NCI-H2171 treated with DMSO at 0.1 percent for 48 hours (cell line): Measurements from ENCODE around the gene TBC1D16.
"Not testable (repeated sequence)": the region's sequence is repeated elsewhere in the genome, so short reads cannot be mapped to it uniquely, and the experiment has no call there.

Source experiments
- DNase-seq: peaks from one replicate; lab custom pipeline; 2025; lab: John Stamatoyannopoulos, UW

Gene TBC1D16

GRCh38 chr17:79913896-79914812 is 121.5 kb downstream of the TBC1D16 start:
- DNase-seq: no peak

- no peak for DNase-seq
These were observed 122.2 kb downstream of the TBC1D16 start for GRCh38 chr17:79913451-79913850.

GRCh38 chr17:79912552-79913330 is 122.9 kb downstream of the TBC1D16 start:
- no peak for DNase-seq

DNA sequence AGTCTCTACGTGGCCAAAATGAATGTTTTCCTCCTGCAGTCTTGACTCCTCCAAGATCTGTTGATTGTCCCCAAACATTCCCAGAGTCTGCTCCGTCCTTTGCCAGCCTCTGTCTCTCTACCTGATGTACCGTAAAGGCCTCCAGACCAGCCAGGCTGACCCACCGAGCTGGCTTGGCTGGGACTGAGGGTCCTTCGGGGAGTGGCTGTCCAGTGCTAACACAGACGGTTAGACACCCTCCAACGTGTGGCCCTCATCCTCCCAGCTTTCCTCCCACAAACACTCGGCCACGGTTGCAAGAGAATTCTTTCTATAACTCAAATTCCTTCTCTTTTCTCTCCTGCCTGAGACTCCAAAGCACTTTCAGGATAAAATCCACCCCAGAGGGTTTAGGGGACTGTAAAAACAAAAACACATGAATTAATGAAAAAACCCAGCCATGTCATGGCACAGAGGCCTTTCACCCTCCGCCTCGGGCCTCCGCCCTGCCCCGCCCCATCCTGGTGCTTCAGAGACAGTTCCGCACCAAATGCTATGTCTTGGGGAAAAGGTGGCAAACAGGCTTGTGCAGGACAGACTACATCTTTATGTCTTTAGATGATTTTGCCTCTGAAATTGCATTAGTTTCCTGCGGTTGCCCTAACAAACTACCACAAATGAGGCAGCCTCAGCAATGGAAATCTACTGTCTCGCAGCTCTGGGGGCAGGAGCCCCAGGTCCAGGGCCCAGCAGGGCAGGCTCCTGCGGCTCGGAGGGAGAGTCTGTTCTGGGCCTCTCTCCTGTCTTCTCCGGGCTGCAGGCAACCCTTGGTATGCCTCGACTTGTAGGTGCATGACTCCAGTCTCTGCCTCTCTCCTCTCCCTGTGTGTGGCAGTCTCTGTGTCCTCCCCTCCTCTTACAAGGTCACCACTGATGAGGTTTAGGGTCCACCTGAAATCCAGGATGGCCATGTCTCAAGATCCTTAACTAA is 124.0 kb downstream of the TBC1D16 start:
- DNase-seq: no peak

- DNase-seq: no peak
These were observed 124.7 kb downstream of the TBC1D16 start for GRCh38 chr17:79910985-79911361.

GRCh38 chr17:79909121-79909520 is 126.6 kb downstream of the TBC1D16 start:
- DNase-seq: no peak

- no peak for DNase-seq
These were observed 127.8 kb downstream of the TBC1D16 start for GRCh38 chr17:79907850-79908249.

DNA sequence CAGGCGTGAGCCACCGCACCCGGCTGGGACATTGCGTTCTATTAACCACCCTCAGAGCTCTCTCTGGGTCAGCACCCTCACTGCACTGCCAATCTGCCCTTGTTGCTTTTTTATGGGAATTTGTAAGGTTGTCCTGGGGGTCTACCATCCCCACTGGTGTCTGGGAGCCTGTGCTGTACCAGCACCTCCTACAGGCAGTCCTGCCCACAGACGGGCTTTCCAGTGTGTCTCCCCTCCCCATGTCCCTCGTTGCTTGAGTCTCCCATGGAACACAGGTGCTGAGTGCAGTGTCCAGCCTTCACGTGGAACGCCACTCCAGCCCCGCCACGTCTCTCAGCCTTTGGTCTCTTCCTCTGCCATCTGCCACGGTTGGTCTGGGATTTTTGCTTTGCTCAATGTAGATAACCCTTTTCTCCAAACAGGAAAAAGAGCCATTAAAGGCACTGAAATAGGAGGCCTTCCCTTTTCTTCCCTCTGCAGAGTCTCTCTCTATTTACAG is 128.4 kb downstream of the TBC1D16 start:
- no peak for DNase-seq

DNA sequence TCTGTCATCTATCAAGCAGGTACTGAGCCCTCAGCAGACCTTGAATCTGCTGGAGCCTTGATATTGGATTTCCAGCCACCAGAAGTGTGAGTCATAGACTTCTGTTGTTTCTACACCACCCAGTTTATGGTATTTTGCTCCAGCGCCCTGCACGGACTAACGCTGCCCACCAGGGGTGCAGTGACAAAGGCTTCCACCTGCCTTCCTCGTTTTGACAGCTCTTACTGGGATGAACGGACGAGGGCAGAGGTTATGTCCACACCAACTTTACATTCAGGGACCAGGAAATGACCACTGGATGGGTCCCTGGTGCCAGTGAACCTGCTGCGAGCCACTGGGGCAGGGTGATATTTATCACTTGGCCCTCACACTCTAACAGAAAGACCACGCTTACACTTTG is 129.8 kb downstream of the TBC1D16 start:
- DNase-seq: peak; percentile 6

DNA sequence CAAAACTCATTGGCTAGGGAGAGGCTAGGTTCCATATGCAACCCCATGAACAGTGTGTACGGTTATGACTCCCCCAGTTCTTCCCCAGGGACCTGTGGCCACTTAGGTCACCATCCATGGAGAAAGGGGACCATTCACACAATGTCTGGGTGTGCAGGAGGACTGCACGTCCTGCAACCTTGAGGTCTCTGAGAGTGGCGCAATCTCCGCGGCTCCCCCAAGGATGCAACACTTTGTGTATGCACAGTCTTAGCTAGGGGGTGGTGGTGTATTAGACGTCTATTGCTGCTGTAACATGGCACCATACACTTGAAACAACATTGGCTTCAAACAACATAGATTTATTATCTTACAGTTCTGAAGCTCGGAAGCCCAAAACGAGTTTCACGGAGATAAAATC is 130.8 kb downstream of the TBC1D16 start:
- DNase-seq: no peak

DNA sequence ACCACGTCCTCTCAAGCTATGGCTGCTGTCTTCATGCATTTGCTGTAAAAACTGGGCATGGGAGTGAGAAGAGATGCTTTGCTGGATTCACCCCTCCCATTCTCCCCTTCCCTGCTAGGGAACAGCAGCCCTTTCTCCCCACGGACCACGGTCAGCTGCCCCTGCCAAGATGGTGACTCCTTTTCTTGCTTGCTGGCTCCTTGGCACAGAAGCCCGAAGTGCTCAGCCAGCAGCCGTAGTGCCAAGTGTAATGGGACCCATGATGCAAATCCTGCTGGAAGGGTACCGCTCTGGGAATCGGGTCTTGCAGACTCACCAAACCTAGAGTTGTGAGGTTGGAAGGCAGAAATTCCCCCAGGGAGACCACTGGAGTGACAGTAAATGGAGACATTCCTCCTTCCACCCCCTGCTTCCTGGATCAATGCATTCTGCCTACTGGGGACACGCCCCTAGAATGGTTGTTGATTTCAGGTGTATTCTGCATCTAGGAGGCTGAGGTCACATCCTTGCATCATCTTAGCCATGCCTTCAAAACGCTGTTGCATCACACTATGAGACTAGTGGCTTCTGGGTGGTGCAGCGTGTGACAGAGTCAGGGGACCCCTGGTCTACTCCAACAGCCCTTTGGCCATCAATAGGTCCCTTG is 133.4 kb downstream of the TBC1D16 start:
- no peak for DNase-seq

GRCh38 chr17:79901131-79901530 is 134.5 kb downstream of the TBC1D16 start:
- DNase-seq: no peak

- no peak for DNase-seq
These were observed 136.1 kb downstream of the TBC1D16 start for GRCh38 chr17:79899584-79899983.

- DNase-seq: no peak
These were observed 138.2 kb downstream of the TBC1D16 start for GRCh38 chr17:79897243-79898063.

DNA sequence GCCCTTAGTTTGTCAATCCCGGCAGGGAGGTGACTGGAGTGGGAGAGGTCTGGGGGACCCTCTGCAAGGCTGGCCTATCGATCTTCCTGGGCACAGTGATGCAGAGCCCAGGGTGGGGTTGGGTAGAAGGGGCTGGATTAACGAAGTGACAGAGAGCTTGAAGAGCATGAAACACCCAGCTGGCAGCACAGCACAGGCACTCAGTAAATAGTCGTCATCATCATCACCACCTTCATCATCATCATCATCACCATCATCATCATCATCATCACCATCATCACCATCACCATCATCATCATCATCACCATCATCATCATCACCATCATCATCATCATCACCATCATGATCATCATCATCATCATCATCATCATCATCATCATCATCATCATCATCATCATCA is 142.2 kb downstream of the TBC1D16 start:
- not testable (repeated sequence) for DNase-seq

DNA sequence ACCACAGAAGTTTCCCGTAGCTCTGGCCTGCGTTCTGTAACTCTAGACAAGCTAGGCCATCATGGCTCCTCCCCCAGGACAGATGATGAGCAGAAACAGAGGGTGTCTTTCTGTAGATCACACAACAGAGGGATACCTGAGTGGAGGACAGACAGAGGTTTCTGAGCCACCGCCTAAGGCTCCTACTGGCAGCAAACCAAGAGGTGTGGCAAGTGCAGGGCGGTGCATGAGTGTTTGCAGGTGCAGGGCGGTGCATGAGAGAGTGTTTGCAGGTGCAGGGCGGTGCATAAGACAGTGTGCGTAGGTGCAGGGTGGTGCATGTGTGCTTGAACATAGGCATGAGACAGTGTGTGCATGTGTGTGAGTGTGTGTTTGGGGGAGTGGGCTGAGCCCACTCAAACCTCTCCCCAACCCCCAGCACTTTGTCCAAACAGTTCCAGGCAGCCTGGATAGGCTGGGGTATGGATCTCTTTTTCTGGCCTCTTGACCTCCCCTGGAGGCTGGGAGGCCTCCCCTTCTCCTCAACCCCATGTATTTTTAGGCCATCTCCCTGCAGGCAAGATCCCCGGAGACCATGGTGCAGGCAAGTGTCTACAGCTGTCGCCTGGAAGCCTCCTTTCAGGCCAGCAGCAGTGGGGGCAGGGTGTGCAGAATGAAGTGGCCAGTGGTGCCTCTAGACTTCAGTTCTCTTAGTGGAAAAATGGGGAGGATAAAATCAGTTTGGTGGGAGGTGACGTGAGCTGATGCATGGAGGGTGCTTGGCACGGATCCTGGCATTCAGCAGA is 143.0 kb downstream of the TBC1D16 start:
- DNase-seq: peak; percentile 40

GRCh38 chr17:79891113-79891730 is 144.4 kb downstream of the TBC1D16 start:
- DNase-seq: no peak

DNA sequence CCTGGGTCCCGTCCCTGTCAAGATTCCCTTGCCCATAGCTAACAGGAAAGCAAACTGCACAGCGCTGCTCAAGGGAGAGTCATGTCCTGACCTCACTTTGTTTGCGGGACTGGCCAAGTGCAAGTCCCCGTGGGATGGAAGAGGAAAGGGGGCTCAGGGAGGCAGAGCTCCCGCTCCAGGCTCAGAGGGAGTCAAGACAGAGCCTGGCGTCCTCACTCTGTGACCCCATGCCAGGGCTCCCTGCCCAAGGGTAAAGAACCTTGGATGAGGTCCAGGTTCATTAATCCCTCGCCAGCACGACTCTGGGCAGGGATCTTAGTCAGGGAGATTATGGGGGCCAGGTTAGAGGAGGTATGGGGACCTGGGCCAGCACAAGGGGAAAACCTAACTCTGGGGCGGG is 145.0 kb downstream of the TBC1D16 start:
- no peak for DNase-seq
